Right renal cortex interstitium (tissue), 3 donors: ENCODE data around the gene MMAB. TPM values are rescaled to one million over a fixed set of nuclear protein-coding genes. Genes with fewer than 3 reads are reported as not detected.

Experiments
- DNase-seq, 3 donors: peaks; one replicate each; pipeline ENCODE4 v3.0.0-alpha.2; 2013; ENCODE audit warnings: low read depth in 3 of 3, low spot score in 2 of 3
- polyA plus RNA-seq, 3 donors: library from polyadenylated mRNA; unstranded; fragments of 120-200 nt; gene quantifications; one replicate each; pipeline ENCODE4 v1.2.1, GENCODE V29; 2013; ENCODE audit not compliant: insufficient read length in 3 of 3

The MMAB gene
- polyA plus RNA-seq, 3 donors, result 32.4 to 33.6 (median 32.5) TPM

- no peak for DNase-seq
Measured at GRCh38 chr12:109561711-109562030, 11.6 kb downstream of the MMAB start.

GRCh38 chr12:109560867-109561710 is 12.2 kb downstream of the MMAB start:
- no peak for DNase-seq

- no peak for DNase-seq
Measured at GRCh38 chr12:109559601-109560000, 13.7 kb downstream of the MMAB start.

- no peak for DNase-seq
Measured at GRCh38 chr12:109559200-109559505, 14.2 kb downstream of the MMAB start.

GRCh38 chr12:109558374-109559199 is 14.7 kb downstream of the MMAB start:
- DNase-seq, result no peak

- DNase-seq, result no peak
Measured at GRCh38 chr12:109557805-109558204, 15.5 kb downstream of the MMAB start.

GRCh38 chr12:109557200-109557599 is 16.1 kb downstream of the MMAB start:
- DNase-seq, result no peak

GRCh38 chr12:109555431-109556315 is 17.6 kb downstream of the MMAB start:
- DNase-seq, result no peak

GRCh38 chr12:109554761-109555160 is 18.5 kb downstream of the MMAB start:
- no peak for DNase-seq

GRCh38 chr12:109553906-109554500 is 19.3 kb downstream of the MMAB start:
- no peak for DNase-seq

- DNase-seq, result no peak
Measured at GRCh38 chr12:109553483-109553882, 19.8 kb downstream of the MMAB start.

- no peak for DNase-seq
Measured at GRCh38 chr12:109552971-109553370, 20.3 kb downstream of the MMAB start.

GRCh38 chr12:109551108-109551507 is 22.2 kb downstream of the MMAB start:
- no peak for DNase-seq

GRCh38 chr12:109550281-109550680 is 23.0 kb downstream of the MMAB start:
- no peak for DNase-seq

GRCh38 chr12:109549613-109550270 is 23.6 kb downstream of the MMAB start:
- no peak for DNase-seq

GRCh38 chr12:109548258-109548657 is 25.0 kb downstream of the MMAB start:
- no peak for DNase-seq

- DNase-seq, result no peak
Measured at GRCh38 chr12:109547286-109547685, 26.0 kb downstream of the MMAB start.

- DNase-seq, result no peak
Measured at GRCh38 chr12:109545826-109546225, 27.5 kb downstream of the MMAB start.

- DNase-seq, result no peak
Measured at GRCh38 chr12:109544955-109545531, 28.3 kb downstream of the MMAB start.

- no peak for DNase-seq
Measured at GRCh38 chr12:109542876-109543275, 30.4 kb downstream of the MMAB start.
